ENCODE results near the gene SORBS2. TPM values are rescaled to one million over a fixed set of nuclear protein-coding genes. Genes with fewer than 3 reads are reported as not detected.
A peak's percentile ranks its signal among the peaks of the same experiment; 100 is the strongest.

SORBS2 gene
- polyA plus RNA-seq, 2 of the 4 experiments (the other 2 are of a cell fraction) = 0.23 to 0.90 TPM

DNA sequence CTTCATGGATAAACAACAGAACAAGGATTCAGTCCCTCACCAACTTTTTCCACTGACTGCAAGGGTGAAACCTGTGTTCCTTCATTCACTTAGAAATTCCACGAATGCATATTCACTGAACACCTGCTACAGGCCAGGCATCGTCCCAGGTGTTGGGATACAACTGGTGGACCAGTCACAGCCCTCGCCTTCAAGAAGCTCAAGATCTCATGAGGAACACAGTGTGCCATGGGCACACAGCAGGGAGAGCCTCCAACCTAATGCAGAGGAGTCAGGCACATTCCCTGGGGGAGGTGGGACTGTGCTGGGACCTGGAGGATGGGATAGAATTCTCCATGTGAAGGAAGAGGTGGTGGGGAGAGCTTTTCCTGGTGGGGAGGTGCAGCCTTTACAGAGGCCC is 169.1 kb downstream of the SORBS2 start:
- Histone ChIP-seq H3K4me2 (no peak overlapping the region), H3K27ac (no peak overlapping the region), H3K9me3 (no peaks in the 10 kb centered on the region), H3K4me1 (no peaks in the 10 kb centered on the region), H3K4me3 (no peak overlapping the region)
- TF ChIP-seq MYC (IDR thresholded peaks at IDR 0.05; ENCODE audit: borderline replicate concordance, low read length) = no peak
- no peak for TF ChIP-seq CTCF (IDR thresholded peaks at IDR 0.05)
- TF ChIP-seq, protein P1, sequence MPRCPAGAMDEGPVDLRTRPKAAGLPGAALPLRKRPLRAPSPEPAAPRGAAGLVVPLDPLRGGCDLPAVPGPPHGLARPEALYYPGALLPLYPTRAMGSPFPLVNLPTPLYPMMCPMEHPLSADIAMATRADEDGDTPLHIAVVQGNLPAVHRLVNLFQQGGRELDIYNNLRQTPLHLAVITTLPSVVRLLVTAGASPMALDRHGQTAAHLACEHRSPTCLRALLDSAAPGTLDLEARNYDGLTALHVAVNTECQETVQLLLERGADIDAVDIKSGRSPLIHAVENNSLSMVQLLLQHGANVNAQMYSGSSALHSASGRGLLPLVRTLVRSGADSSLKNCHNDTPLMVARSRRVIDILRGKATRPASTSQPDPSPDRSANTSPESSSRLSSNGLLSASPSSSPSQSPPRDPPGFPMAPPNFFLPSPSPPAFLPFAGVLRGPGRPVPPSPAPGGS (IDR thresholded peaks at IDR 0.05) = no peak
- TF ChIP-seq JUN (IDR thresholded peaks at IDR 0.05) = no peak
- TF ChIP-seq REST (IDR thresholded peaks at IDR 0.05) = no peak
- TF ChIP-seq ATOH8 (CRISPR knock-in tag; IDR thresholded peaks at IDR 0.05; ENCODE audit: low read depth) = no peak
- FAIRE-seq = no peak
- DNase-seq (ENCODE audit: low read depth in 1 of 2, low spot score in 1 of 2) = no peak
- CTCF ChIA-PET = interaction anchor here (1.6 to 8.4 kb wide), 4 partner anchors 100 to 395 kb away, joined by 6 to 110 read pairs (median 40); no protein-coding TSS in a partner anchor
- WGBS (ENCODE audit: missing lambda C conversion rate) = 40% methylated on average over 3 of the region's 3 CpGs
- POLR2A ChIA-PET = no interaction called here
- ATAC-seq = no peak

- Histone ChIP-seq H3K9me3 (no peaks in the 10 kb centered on the region), H3K4me1 (no peaks in the 10 kb centered on the region), H3K27ac (no peak overlapping the region), H3K4me2 (no peak overlapping the region), H3K4me3 (no peak overlapping the region)
- CTCF ChIA-PET = interaction anchor here (0.7 to 8.4 kb wide), 13 partner anchors 18 to 494 kb away, joined by 3 to 110 read pairs (median 3); no protein-coding TSS in a partner anchor
- 26% methylated on average over 4 of the region's 4 CpGs for WGBS (ENCODE audit: missing lambda C conversion rate)
- ATAC-seq (no peak), DNase-seq (ENCODE audit: low read depth in 1 of 2, low spot score in 1 of 2) (peak; percentile 15 to 70), FAIRE-seq (no peak)
- TF ChIP-seq SMC3 (IDR thresholded peaks at IDR 0.05) (peak; percentile 75), NPAS2 (CRISPR knock-in tag; IDR thresholded peaks at IDR 0.05; ENCODE audit: borderline replicate concordance) (no peak), CTCF (IDR thresholded peaks at IDR 0.05) (peak; percentile 56), ATOH8 (CRISPR knock-in tag; IDR thresholded peaks at IDR 0.05; ENCODE audit: low read depth) (no peak), RAD21 (conservative IDR thresholded peaks at IDR 0.05 in 1 of 2, IDR thresholded peaks at IDR 0.05 in 1 of 2) (peak; percentile 59), CHD2 (IDR thresholded peaks at IDR 0.05; ENCODE audit: low read length, partially characterized antibody) (no peak), ESRRA (IDR thresholded peaks at IDR 0.05; ENCODE audit: borderline replicate concordance, low read length) (no peak)
- TF ChIP-seq, protein P2, sequence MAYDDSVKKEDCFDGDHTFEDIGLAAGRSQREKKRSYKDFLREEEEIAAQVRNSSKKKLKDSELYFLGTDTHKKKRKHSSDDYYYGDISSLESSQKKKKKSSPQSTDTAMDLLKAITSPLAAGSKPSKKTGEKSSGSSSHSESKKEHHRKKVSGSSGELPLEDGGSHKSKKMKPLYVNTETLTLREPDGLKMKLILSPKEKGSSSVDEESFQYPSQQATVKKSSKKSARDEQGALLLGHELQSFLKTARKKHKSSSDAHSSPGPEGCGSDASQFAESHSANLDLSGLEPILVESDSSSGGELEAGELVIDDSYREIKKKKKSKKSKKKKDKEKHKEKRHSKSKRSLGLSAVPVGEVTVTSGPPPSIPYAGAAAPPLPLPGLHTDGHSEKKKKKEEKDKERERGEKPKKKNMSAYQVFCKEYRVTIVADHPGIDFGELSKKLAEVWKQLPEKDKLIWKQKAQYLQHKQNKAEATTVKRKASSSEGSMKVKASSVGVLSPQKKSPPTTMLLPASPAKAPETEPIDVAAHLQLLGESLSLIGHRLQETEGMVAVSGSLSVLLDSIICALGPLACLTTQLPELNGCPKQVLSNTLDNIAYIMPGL (CRISPR knock-in tag; IDR thresholded peaks at IDR 0.05; ENCODE audit: borderline replicate concordance) = no peak
- TF ChIP-seq, protein P3, sequence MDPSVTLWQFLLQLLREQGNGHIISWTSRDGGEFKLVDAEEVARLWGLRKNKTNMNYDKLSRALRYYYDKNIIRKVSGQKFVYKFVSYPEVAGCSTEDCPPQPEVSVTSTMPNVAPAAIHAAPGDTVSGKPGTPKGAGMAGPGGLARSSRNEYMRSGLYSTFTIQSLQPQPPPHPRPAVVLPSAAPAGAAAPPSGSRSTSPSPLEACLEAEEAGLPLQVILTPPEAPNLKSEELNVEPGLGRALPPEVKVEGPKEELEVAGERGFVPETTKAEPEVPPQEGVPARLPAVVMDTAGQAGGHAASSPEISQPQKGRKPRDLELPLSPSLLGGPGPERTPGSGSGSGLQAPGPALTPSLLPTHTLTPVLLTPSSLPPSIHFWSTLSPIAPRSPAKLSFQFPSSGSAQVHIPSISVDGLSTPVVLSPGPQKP (IDR thresholded peaks at IDR 0.05; ENCODE audit: low read depth, low read length) = no peak
- POLR2A ChIA-PET = no interaction called here
Observed at GRCh38 chr4:185640811-185641675, 171.0 kb downstream of the SORBS2 start.
